ENCODE results near the gene RNASE4.

Gene RNASE4

GRCh38 chr14:20655851-20656250 is 28.5 kb upstream of the RNASE4 start:
- Histone ChIP-seq H3K27me3 (ENCODE audit: insufficient read depth, low read length, poor library complexity, severe bottlenecking) (no peaks in the 10 kb centered on the region), H3K36me3 (ENCODE audit: insufficient read depth, low read length) (no peaks in the 10 kb centered on the region), H3F3A (ENCODE audit: low read depth) (no peaks in the 10 kb centered on the region), H2AFZ (ENCODE audit: low read length) (0 out of 2 replicates have a peak overlapping the region, but pooled peaks have one; percentile 4), H4K20me1 (ENCODE audit: insufficient read depth, low read length, poor library complexity, severe bottlenecking) (no peaks in the 10 kb centered on the region), H3K9me3 (ENCODE audit: insufficient read depth, low read depth, low read length) (no peaks in the 10 kb centered on the region), H3K9ac (ENCODE audit: low read depth, low read length, poor library complexity, severe bottlenecking) (no peak overlapping the region), H3K9me2 (replicated peaks; ENCODE audit: low read depth, low read length) (no peaks in the 10 kb centered on the region), H3K4me3 (ENCODE audit: low read length, poor library complexity, severe bottlenecking) (no peak overlapping the region), H3K4me1 (ENCODE audit: insufficient read depth, low read length, poor library complexity, severe bottlenecking) (no peaks in the 10 kb centered on the region), H3K4me2 (ENCODE audit: low read depth, low read length, poor library complexity, severe bottlenecking) (no peak overlapping the region), H3K79me2 (ENCODE audit: insufficient read depth, low read length) (no peaks in the 10 kb centered on the region)
- TF ChIP-seq EZH2phosphoT487 (IDR thresholded peaks at IDR 0.05; ENCODE audit: borderline replicate concordance) = no peak
- TF ChIP-seq, protein P1, sequence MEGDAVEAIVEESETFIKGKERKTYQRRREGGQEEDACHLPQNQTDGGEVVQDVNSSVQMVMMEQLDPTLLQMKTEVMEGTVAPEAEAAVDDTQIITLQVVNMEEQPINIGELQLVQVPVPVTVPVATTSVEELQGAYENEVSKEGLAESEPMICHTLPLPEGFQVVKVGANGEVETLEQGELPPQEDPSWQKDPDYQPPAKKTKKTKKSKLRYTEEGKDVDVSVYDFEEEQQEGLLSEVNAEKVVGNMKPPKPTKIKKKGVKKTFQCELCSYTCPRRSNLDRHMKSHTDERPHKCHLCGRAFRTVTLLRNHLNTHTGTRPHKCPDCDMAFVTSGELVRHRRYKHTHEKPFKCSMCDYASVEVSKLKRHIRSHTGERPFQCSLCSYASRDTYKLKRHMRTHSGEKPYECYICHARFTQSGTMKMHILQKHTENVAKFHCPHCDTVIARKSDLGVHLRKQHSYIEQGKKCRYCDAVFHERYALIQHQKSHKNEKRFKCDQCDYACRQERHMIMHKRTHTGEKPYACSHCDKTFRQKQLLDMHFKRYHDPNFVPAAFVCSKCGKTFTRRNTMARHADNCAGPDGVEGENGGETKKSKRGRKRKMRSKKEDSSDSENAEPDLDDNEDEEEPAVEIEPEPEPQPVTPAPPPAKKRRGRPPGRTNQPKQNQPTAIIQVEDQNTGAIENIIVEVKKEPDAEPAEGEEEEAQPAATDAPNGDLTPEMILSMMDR (conservative IDR thresholded peaks at IDR 0.05; ENCODE audit: low read length) = no peak

DNA sequence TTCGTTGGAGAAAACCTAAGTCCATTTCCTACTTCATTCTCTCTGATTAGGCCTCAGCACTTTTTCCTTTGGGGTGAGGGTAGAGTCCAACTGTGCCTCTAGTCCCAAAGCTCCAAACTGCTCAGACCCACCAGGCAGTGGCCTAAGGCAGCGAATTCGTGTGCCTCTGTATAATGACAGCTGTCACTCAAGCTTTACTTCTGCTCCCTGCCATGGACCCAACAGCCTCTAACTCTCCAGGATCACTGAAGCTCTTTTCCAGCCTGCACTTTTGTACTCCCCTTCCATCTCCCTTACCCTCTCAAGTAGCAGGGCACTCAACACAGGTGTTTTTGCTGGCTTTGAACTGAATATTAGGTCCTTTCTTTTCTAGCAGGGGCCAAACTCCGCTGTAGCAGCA is 28.1 kb upstream of the RNASE4 start:
- H4K20me1 ChIP-seq (ENCODE audit: insufficient read depth, low read length, poor library complexity, severe bottlenecking) = no peaks in the 10 kb centered on the region
- H3K79me2 ChIP-seq (ENCODE audit: insufficient read depth, low read length) = no peaks in the 10 kb centered on the region
- TF ChIP-seq EZH2phosphoT487 (IDR thresholded peaks at IDR 0.05; ENCODE audit: borderline replicate concordance) = no peak
- TF ChIP-seq, protein P1 (conservative IDR thresholded peaks at IDR 0.05; ENCODE audit: low read length) = no peak
- no peaks in the 10 kb centered on the region for H3K27me3 ChIP-seq (ENCODE audit: insufficient read depth, low read length, poor library complexity, severe bottlenecking)
- H3K4me1 ChIP-seq (ENCODE audit: insufficient read depth, low read length, poor library complexity, severe bottlenecking) = no peaks in the 10 kb centered on the region
- no peaks in the 10 kb centered on the region for H3K9me3 ChIP-seq (ENCODE audit: insufficient read depth, low read depth, low read length)
- no peak overlapping the region for H2AFZ ChIP-seq (ENCODE audit: low read length)
- no peak overlapping the region for H3K4me2 ChIP-seq (ENCODE audit: low read depth, low read length, poor library complexity, severe bottlenecking)
- no peak overlapping the region for H3K4me3 ChIP-seq (ENCODE audit: low read length, poor library complexity, severe bottlenecking)
- no peaks in the 10 kb centered on the region for H3K36me3 ChIP-seq (ENCODE audit: insufficient read depth, low read length)
- no peaks in the 10 kb centered on the region for H3F3A ChIP-seq (ENCODE audit: low read depth)
- no peaks in the 10 kb centered on the region for H3K9me2 ChIP-seq (replicated peaks; ENCODE audit: low read depth, low read length)
- H3K9ac ChIP-seq (ENCODE audit: low read depth, low read length, poor library complexity, severe bottlenecking) = no peak overlapping the region

DNA sequence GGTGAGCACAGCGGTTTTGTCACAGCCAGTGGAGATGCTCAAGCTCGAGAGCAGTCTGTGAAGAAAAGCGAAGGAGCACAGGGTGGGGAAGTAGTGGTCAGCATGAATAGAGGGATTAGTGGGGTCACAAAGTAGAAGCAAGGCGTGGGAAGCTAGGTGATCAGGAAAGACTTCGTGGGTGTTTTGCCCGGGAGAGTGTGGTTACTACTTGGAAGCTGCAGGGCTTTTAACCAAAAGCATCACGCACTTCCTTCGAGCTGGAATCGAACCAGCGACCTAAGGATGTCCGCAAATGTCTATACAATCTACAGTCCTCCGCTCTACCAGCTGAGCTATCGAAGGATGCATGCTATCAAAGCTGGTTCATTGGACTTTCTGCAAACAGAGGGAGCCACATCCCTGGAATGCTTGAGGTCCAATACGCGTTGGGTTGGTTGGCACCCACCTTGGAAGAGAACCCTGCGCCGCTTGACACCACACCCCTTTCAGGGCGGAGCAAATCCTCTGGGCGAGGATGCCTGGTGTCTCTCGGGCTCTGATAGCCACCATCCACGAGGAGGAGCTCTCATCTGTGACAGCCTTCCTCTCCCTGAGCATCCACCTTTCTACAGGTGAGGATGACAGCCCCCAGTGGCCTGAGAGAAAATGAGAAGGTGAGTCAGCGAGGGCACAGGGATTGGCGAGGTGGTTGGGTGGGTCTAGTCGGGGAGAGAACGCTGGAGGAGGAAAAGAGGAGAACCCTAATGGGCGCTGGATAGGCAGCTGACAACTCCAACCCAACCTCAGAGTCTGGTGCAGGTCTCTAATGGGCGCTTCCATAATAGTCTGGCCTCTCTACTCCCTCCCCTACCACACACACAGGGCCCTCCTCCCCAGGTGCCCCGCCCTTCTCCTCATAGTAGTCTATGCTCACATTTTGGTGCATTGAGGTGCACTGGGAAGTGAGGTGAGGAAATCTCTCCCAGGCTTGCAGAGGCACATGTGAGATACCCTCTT is 26.8 kb upstream of the RNASE4 start:
- Histone ChIP-seq H3K4me2 (ENCODE audit: low read depth, low read length, poor library complexity, severe bottlenecking) (no peak overlapping the region), H3K4me1 (ENCODE audit: insufficient read depth, low read length, poor library complexity, severe bottlenecking) (no peaks in the 10 kb centered on the region), H3K9ac (ENCODE audit: low read depth, low read length, poor library complexity, severe bottlenecking) (no peak overlapping the region), H2AFZ (ENCODE audit: low read length) (no peak overlapping the region), H3K9me2 (replicated peaks; ENCODE audit: low read depth, low read length) (no peaks in the 10 kb centered on the region), H3K9me3 (ENCODE audit: insufficient read depth, low read depth, low read length) (no peaks in the 10 kb centered on the region), H3F3A (ENCODE audit: low read depth) (no peaks in the 10 kb centered on the region), H3K4me3 (ENCODE audit: low read length, poor library complexity, severe bottlenecking) (no peak overlapping the region), H3K79me2 (ENCODE audit: insufficient read depth, low read length) (no peaks in the 10 kb centered on the region), H3K27me3 (ENCODE audit: insufficient read depth, low read length, poor library complexity, severe bottlenecking) (no peaks in the 10 kb centered on the region), H4K20me1 (ENCODE audit: insufficient read depth, low read length, poor library complexity, severe bottlenecking) (no peaks in the 10 kb centered on the region), H3K36me3 (ENCODE audit: insufficient read depth, low read length) (no peaks in the 10 kb centered on the region)
- TF ChIP-seq EZH2phosphoT487 (IDR thresholded peaks at IDR 0.05; ENCODE audit: borderline replicate concordance) = no peak
- TF ChIP-seq, protein P1 (conservative IDR thresholded peaks at IDR 0.05; ENCODE audit: low read length) = no peak
